Measurements from ENCODE around the gene PRDM5.
"Not testable (repeated sequence)": the region's sequence is repeated elsewhere in the genome, so short reads cannot be mapped to it uniquely, and the experiment has no call there.

Gene PRDM5

GRCh38 chr4:120741636-120742035 lies 180.9 kb downstream of the PRDM5 start:
- DNase-seq, result not testable (repeated sequence)

GRCh38 chr4:120736312-120736711 lies 186.2 kb downstream of the PRDM5 start:
- no peak for DNase-seq

- DNase-seq, result no peak
Observed at GRCh38 chr4:120733968-120734367, 188.6 kb downstream of the PRDM5 start.

GRCh38 chr4:120733054-120733453 lies 189.5 kb downstream of the PRDM5 start:
- no peak for DNase-seq

- DNase-seq, result no peak
Observed at GRCh38 chr4:120731561-120731960, 191.0 kb downstream of the PRDM5 start.

GRCh38 chr4:120730777-120731320 lies 191.7 kb downstream of the PRDM5 start:
- DNase-seq, result no peak

GRCh38 chr4:120728892-120729675 lies 193.4 kb downstream of the PRDM5 start:
- DNase-seq, result no peak

- no peak for DNase-seq
Observed at GRCh38 chr4:120725639-120726580, 196.6 kb downstream of the PRDM5 start.

GRCh38 chr4:120724656-120725055 lies 197.9 kb downstream of the PRDM5 start:
- peak; percentile 75 to 80 for DNase-seq

- peak; percentile 59 to 68 for DNase-seq
Observed at GRCh38 chr4:120723986-120724385, 198.5 kb downstream of the PRDM5 start.

GRCh38 chr4:120723105-120723504 lies 199.4 kb downstream of the PRDM5 start:
- no peak for DNase-seq

GRCh38 chr4:120722655-120723054 lies 199.9 kb downstream of the PRDM5 start:
- DNase-seq, result no peak

GRCh38 chr4:120720354-120720934 lies 202.1 kb downstream of the PRDM5 start:
- DNase-seq, result no peak

GRCh38 chr4:120718979-120719566 lies 203.5 kb downstream of the PRDM5 start:
- DNase-seq, result no peak

GRCh38 chr4:120716346-120716745 lies 206.2 kb downstream of the PRDM5 start:
- DNase-seq, result no peak

- no peak for DNase-seq
Observed at GRCh38 chr4:120714417-120715010, 208.0 kb downstream of the PRDM5 start.

- DNase-seq, result no peak
Observed at GRCh38 chr4:120709991-120710390, 212.5 kb downstream of the PRDM5 start.

GRCh38 chr4:120704538-120704937 lies 218.0 kb downstream of the PRDM5 start:
- no peak for DNase-seq

GRCh38 chr4:120703908-120704307 lies 218.6 kb downstream of the PRDM5 start:
- DNase-seq, result no peak

GRCh38 chr4:120699354-120699753 lies 223.2 kb downstream of the PRDM5 start:
- DNase-seq, result no peak

- no peak for DNase-seq
Observed at GRCh38 chr4:120694973-120695372, 227.6 kb downstream of the PRDM5 start.

GRCh38 chr4:120693816-120694215 lies 228.7 kb downstream of the PRDM5 start:
- no peak for DNase-seq

All from NCI-H1930 (cell line).